Thyroid gland (tissue), 4 donors: Measurements from ENCODE around the gene LIG3. TPM values are rescaled to one million over a fixed set of nuclear protein-coding genes. Genes with fewer than 3 reads are reported as not detected.

Experiments used
- DNase-seq, 2 donors: peaks; one replicate each; pipeline ENCODE4 v3.0.0-alpha.2; 2019
- H3K27ac ChIP-seq, 3 donors: fragments of 200-600 bp; sonication (generic); 1 replicate in 2 of 3; 2 replicates in 1 of 3; pipeline ENCODE4 v1.5.1; 2016 to 2019; ENCODE audit warnings: mild to moderate bottlenecking in 1 of 3, moderate library complexity in 1 of 3
- H3K27me3 ChIP-seq: fragments of 200-600 bp; sonication (generic); one replicate; pipeline ENCODE4 v1.5.1; 2019
- H3K36me3 ChIP-seq, 2 donors: fragments of 200-600 bp; sonication (generic); one replicate each; pipeline ENCODE4 v1.5.1; 2016 to 2019
- H3K4me1 ChIP-seq, 2 donors: fragments of 200-600 bp; sonication (generic); one replicate each; pipeline ENCODE4 v1.5.1; 2017 to 2019
- H3K4me3 ChIP-seq, 3 donors: fragments of 200-600 bp; sonication (generic); replicated peaks in 1 of 3; 1 replicate in 2 of 3; 2 replicates in 1 of 3; pipeline ENCODE4 v1.5.1; 2016; ENCODE audit warnings: mild to moderate bottlenecking in 1 of 3
- H3K9me3 ChIP-seq: fragments of 200-600 bp; sonication (generic); one replicate; pipeline ENCODE4 v1.5.1; 2017
- CTCF ChIP-seq, 6 experiments: fragments of 200-600 bp in 3 of 6; fragments of 450-650 bp in 3 of 6; sonication (generic) in 3 of 6; IDR thresholded peaks; one replicate each; pipeline ENCODE4 v1.5.1; 2016 to 2019; ENCODE audit warnings: antibody characterized with exemption in 6 of 6, mild to moderate bottlenecking in 2 of 6, inconsistent platforms in 1 of 6, moderate library complexity in 1 of 6
- POLR2A ChIP-seq, 2 donors: fragments of 450-650 bp; IDR thresholded peaks; one replicate each; pipeline ENCODE4 v1.6.1; 2017; ENCODE audit warnings: antibody characterized with exemption in 2 of 2, mild to moderate bottlenecking in 2 of 2, moderate library complexity in 1 of 2
- WGBS, 2 donors: methylation state at CpG; one replicate each; pipeline ENCODE4 v1.1.5; 2017; 5-methylcytosine and 5-hydroxymethylcytosine counted together
- intact Hi-C: fragments of 100-400 bp; cut with DNase I; formaldehyde crosslinking; loops from one replicate; pipeline ENCODE4 v1.15.1; 2023
- total RNA-seq, 4 donors: library from RNA; depleted of rRNA; stranded (reverse); fragments of >200 nt; gene quantifications; one replicate each; pipeline ENCODE4 v1.2.3, GENCODE V29; 2016

The LIG3 gene
- total RNA-seq, 4 donors from 2014 or later, result 34.5 to 103 (median 46.7) TPM

- Histone ChIP-seq H3K27me3 (no peaks in the 10 kb centered on the region), H3K36me3 (no peaks in the 10 kb centered on the region), H3K4me3 (no peak overlapping the region), H3K4me1 (peaks cover 22 to 31% of the 10 kb centered on the region in 2 donors), H3K9me3 (no peaks in the 10 kb centered on the region), H3K27ac (peak overlapping the region in 1 of 3 donors; percentile 18)
- 74 to 75% methylated on average over 4 of the region's 4 CpGs for WGBS, 2 donors
- no peak for DNase-seq
- TF ChIP-seq CTCF (IDR thresholded peaks at IDR 0.05) (no peak), POLR2A (IDR thresholded peaks at IDR 0.05) (no peak)
- intact Hi-C loops, result no loop called here
These were observed 65.9 kb downstream of the LIG3 start for GRCh38 chr17:35046245-35046644.

- peak overlapping the region in 2 of 3 donors; percentile 2 to 18 for H3K27ac ChIP-seq
- H3K4me3 ChIP-seq, result no peak overlapping the region
- peaks cover 27 to 37% of the 10 kb centered on the region in 2 donors for H3K4me1 ChIP-seq
- DNase-seq, result no peak
- no peaks in the 10 kb centered on the region for H3K36me3 ChIP-seq
- TF ChIP-seq CTCF (IDR thresholded peaks at IDR 0.05), result no peak
- no peak for TF ChIP-seq POLR2A (IDR thresholded peaks at IDR 0.05)
- no peaks in the 10 kb centered on the region for H3K9me3 ChIP-seq
- intact Hi-C loops, result no loop called here
- WGBS, 2 donors, result 42 to 56% methylated on average over 5 of the region's 5 CpGs
- H3K27me3 ChIP-seq, result no peaks in the 10 kb centered on the region
These were observed 66.5 kb downstream of the LIG3 start for GRCh38 chr17:35046740-35047283.

- DNase-seq, result no peak
- WGBS, 2 donors, result 90 to 95% methylated on average over 3 of the region's 3 CpGs
- Histone ChIP-seq H3K9me3 (no peaks in the 10 kb centered on the region), H3K4me3 (no peak overlapping the region), H3K27me3 (no peaks in the 10 kb centered on the region), H3K27ac (no peak overlapping the region), H3K4me1 (peaks cover 33 to 46% of the 10 kb centered on the region in 2 donors), H3K36me3 (no peaks in the 10 kb centered on the region)
- intact Hi-C loops, result no loop called here
- TF ChIP-seq CTCF (IDR thresholded peaks at IDR 0.05) (no peak), POLR2A (IDR thresholded peaks at IDR 0.05) (no peak)
These were observed 68.5 kb downstream of the LIG3 start for GRCh38 chr17:35048685-35049379.

- Histone ChIP-seq H3K27ac (no peak overlapping the region), H3K36me3 (no peaks in the 10 kb centered on the region), H3K4me1 (peaks cover 26 to 46% of the 10 kb centered on the region in 2 donors), H3K4me3 (no peak overlapping the region), H3K9me3 (no peaks in the 10 kb centered on the region), H3K27me3 (no peaks in the 10 kb centered on the region)
- intact Hi-C loops, result no loop called here
- no peak for DNase-seq
- TF ChIP-seq CTCF (IDR thresholded peaks at IDR 0.05), result no peak
- no peak for TF ChIP-seq POLR2A (IDR thresholded peaks at IDR 0.05)
- 96 to 100% methylated on average over 2 of the region's 2 CpGs for WGBS, 2 donors
These were observed 69.9 kb downstream of the LIG3 start for GRCh38 chr17:35050170-35050569.

- intact Hi-C loops, result no loop called here
- no peak for DNase-seq
- H3K27ac ChIP-seq, result peak overlapping the region; percentile 53 to 68 (median 67)
These were observed 70.9 kb downstream of the LIG3 start for GRCh38 chr17:35051183-35051578.

More at GRCh38 chr17:35051183-35051578, 70.9 kb downstream of the LIG3 start:
- TF ChIP-seq POLR2A (IDR thresholded peaks at IDR 0.05) (no peak), CTCF (IDR thresholded peaks at IDR 0.05) (no peak)
- 23 to 25% methylated on average over 2 of the region's 2 CpGs for WGBS, 2 donors
- Histone ChIP-seq H3K9me3 (no peaks in the 10 kb centered on the region), H3K4me3 (no peak overlapping the region), H3K36me3 (no peaks in the 10 kb centered on the region), H3K4me1 (peaks cover 26 to 49% of the 10 kb centered on the region in 2 donors), H3K27me3 (no peaks in the 10 kb centered on the region)
